ENCODE results near the gene RAB14. TPM values are rescaled to one million over a fixed set of nuclear protein-coding genes. Genes with fewer than 3 reads are reported as not detected.

RAB14 gene
- total RNA-seq, 1 experiment from 2014 or later, result 63.1 TPM

GRCh38 chr9:121192518-121192917 lies 9.2 kb downstream of the RAB14 start:
- BruUV-seq (replicated peaks), result no TSS peak
- no peak overlapping the region for H3K4me3 ChIP-seq (replicated peaks in 1 of 2; ENCODE audit: low read depth in 1 of 2, low read length in 2 of 2)
- ChIA-PET CTCF (no interaction called here), POLR2A (no interaction called here), RAD21 (ENCODE audit: low non-redundant PET in 1 of 2, low total read pairs in 2 of 2, uncharacterized antibody in 2 of 2, unreplicated experiment in 2 of 2) (no interaction called here)
- DNase-seq (ENCODE audit: low read depth, low spot score) (no peak), ATAC-seq (no peak)
- H3K9me3 ChIP-seq (ENCODE audit: control insufficient read depth in 1 of 2, insufficient read depth in 1 of 2, low read depth in 1 of 2, low read length in 2 of 2), result no peaks in the 10 kb centered on the region
- TF ChIP-seq CBX3 (IDR thresholded peaks at IDR 0.05; ENCODE audit: low read depth) (no peak), POLR2A (IDR thresholded peaks at IDR 0.05; ENCODE audit: borderline replicate concordance, extremely low read depth, insufficient read depth, insufficient read length) (no peak), EGR1 (IDR thresholded peaks at IDR 0.05; ENCODE audit: low read depth) (no peak), REST (IDR thresholded peaks at IDR 0.05; ENCODE audit: low read depth) (no peak), ZFX (IDR thresholded peaks at IDR 0.05) (no peak), EZH2phosphoT487 (IDR thresholded peaks at IDR 0.05; ENCODE audit: borderline replicate concordance) (no peak), CTCF (IDR thresholded peaks at IDR 0.05 in 2 of 3, conservative IDR thresholded peaks at IDR 0.05 in 1 of 3; ENCODE audit: borderline replicate concordance in 1 of 3, insufficient read depth in 1 of 3, low read depth in 2 of 3, low read length in 2 of 3) (no peak), EZH2 (IDR thresholded peaks at IDR 0.05) (no peak), ELF1 (IDR thresholded peaks at IDR 0.05; ENCODE audit: borderline replicate concordance, low read depth) (no peak), SP1 (IDR thresholded peaks at IDR 0.05; ENCODE audit: low read depth) (no peak), TCF7L2 (IDR thresholded peaks at IDR 0.05; ENCODE audit: borderline replicate concordance, extremely low read depth, insufficient read depth, insufficient read length) (no peak), SRF (IDR thresholded peaks at IDR 0.05; ENCODE audit: low read depth) (no peak), JUND (IDR thresholded peaks at IDR 0.05) (no peak), POLR2AphosphoS5 (IDR thresholded peaks at IDR 0.05; ENCODE audit: low read depth, low read length) (no peak)
- H2AFZ ChIP-seq (ENCODE audit: low read depth, low read length, poor library complexity, severe bottlenecking), result no peak overlapping the region
- peaks cover 99% of the 10 kb centered on the region for H3K79me2 ChIP-seq (ENCODE audit: insufficient read depth, low read length)
- H3K9me2 ChIP-seq (ENCODE audit: insufficient read depth), result no peaks in the 10 kb centered on the region
- H3K27me3 ChIP-seq (ENCODE audit: insufficient read depth, low read length), result no peaks in the 10 kb centered on the region
- no peak overlapping the region for H3K9ac ChIP-seq (ENCODE audit: low read length)
- H3K27ac ChIP-seq (ENCODE audit: low read depth, low read length), result no peak overlapping the region
- no peaks in the 10 kb centered on the region for H3K4me1 ChIP-seq (ENCODE audit: control insufficient read depth in 1 of 2, insufficient read depth in 2 of 2, low read length in 2 of 2)
- peaks cover 36% of the 10 kb centered on the region; the same call in 1 of the 2 replicates for H4K20me1 ChIP-seq (ENCODE audit: insufficient read depth)
- H3K36me3 ChIP-seq (ENCODE audit: control insufficient read depth in 1 of 2, insufficient read depth in 2 of 2, low read length in 2 of 2), result no peaks in the 10 kb centered on the region
- intact Hi-C loops (cut with micrococcal nuclease), result no loop called here
- no peak overlapping the region for H3K4me2 ChIP-seq (ENCODE audit: low read length)

All from HCT116 (cell line).